Measurements from ENCODE around the gene LRIG2. TPM values are rescaled to one million over a fixed set of nuclear protein-coding genes. Genes with fewer than 3 reads are reported as not detected.

Gene LRIG2
- total and polyA plus RNA-seq, 10 donors = 3.4 to 68.7 (median 22.1) TPM

- Histone ChIP-seq H3K9me3 (no peaks in the 10 kb centered on the region), H3K27ac (no peak overlapping the region), H3K27me3 (replicated peaks in 1 of 7) (no peaks in the 10 kb centered on the region), H3K36me3 (no peaks in the 10 kb centered on the region), H3K4me1 (peaks cover 3 to 26% (median 13%) of the 10 kb centered on the region in 6 donors), H3K4me3 (no peak overlapping the region)
- WGBS, 5 donors = 80 to 89% (median 81%) methylated on average over 4 of the region's 4 CpGs
- TF ChIP-seq POLR2A (IDR thresholded peaks at IDR 0.05) (no peak), POLR2AphosphoS5 (IDR thresholded peaks at IDR 0.05) (no peak)
- TF ChIP-seq, protein P1, sequence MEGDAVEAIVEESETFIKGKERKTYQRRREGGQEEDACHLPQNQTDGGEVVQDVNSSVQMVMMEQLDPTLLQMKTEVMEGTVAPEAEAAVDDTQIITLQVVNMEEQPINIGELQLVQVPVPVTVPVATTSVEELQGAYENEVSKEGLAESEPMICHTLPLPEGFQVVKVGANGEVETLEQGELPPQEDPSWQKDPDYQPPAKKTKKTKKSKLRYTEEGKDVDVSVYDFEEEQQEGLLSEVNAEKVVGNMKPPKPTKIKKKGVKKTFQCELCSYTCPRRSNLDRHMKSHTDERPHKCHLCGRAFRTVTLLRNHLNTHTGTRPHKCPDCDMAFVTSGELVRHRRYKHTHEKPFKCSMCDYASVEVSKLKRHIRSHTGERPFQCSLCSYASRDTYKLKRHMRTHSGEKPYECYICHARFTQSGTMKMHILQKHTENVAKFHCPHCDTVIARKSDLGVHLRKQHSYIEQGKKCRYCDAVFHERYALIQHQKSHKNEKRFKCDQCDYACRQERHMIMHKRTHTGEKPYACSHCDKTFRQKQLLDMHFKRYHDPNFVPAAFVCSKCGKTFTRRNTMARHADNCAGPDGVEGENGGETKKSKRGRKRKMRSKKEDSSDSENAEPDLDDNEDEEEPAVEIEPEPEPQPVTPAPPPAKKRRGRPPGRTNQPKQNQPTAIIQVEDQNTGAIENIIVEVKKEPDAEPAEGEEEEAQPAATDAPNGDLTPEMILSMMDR (IDR thresholded peaks at IDR 0.05 in 8 of 11, conservative IDR thresholded peaks at IDR 0.05 in 3 of 11) = no peak
- no peak for DNase-seq
- intact Hi-C loops (cut with DNase I; ENCODE audit: low total_unique reads) = loop anchor here (5.0 to 10.0 kb wide), 2 partner anchors 313 to 535 kb away; no protein-coding TSS in a partner anchor
Observed at GRCh38 chr1:113141650-113142473, 68.9 kb downstream of the LRIG2 start.

DNA sequence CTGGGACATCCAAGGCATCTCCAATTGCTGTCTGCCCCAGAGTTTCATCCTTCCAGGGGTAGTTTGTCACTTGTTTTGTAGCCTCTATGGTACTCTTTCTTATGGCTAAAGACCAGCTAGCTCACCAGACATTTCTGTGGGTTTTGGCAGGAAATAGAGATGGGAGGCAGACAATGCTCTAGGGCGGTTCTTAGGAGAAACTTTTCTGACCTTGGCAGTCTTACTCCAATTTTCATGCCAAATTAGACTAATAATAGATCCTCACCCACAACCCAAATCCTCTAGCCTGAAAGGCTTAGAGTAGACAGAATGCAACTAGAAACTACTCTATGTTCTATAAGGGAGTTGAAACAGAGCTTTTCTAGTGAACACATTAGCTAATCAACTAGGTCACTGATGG is 69.8 kb downstream of the LRIG2 start:
- Histone ChIP-seq H3K4me3 (no peak overlapping the region), H3K4me1 (peaks cover 3 to 26% (median 13%) of the 10 kb centered on the region in 6 donors), H3K9me3 (no peaks in the 10 kb centered on the region), H3K27me3 (replicated peaks in 1 of 7) (no peaks in the 10 kb centered on the region), H3K27ac (no peak overlapping the region), H3K36me3 (no peaks in the 10 kb centered on the region)
- 6 to 35% (median 13%) methylated on average over 1 of the region's 1 CpG for WGBS, 5 donors
- DNase-seq = no peak
- TF ChIP-seq POLR2AphosphoS5 (IDR thresholded peaks at IDR 0.05) (no peak), POLR2A (IDR thresholded peaks at IDR 0.05) (no peak)
- TF ChIP-seq, protein P1 (IDR thresholded peaks at IDR 0.05 in 8 of 11, conservative IDR thresholded peaks at IDR 0.05 in 3 of 11) = no peak
- intact Hi-C loops (cut with DNase I; ENCODE audit: low total_unique reads) = loop anchor here (5.0 to 10.0 kb wide), 2 partner anchors 312 to 535 kb away; no protein-coding TSS in a partner anchor

DNA sequence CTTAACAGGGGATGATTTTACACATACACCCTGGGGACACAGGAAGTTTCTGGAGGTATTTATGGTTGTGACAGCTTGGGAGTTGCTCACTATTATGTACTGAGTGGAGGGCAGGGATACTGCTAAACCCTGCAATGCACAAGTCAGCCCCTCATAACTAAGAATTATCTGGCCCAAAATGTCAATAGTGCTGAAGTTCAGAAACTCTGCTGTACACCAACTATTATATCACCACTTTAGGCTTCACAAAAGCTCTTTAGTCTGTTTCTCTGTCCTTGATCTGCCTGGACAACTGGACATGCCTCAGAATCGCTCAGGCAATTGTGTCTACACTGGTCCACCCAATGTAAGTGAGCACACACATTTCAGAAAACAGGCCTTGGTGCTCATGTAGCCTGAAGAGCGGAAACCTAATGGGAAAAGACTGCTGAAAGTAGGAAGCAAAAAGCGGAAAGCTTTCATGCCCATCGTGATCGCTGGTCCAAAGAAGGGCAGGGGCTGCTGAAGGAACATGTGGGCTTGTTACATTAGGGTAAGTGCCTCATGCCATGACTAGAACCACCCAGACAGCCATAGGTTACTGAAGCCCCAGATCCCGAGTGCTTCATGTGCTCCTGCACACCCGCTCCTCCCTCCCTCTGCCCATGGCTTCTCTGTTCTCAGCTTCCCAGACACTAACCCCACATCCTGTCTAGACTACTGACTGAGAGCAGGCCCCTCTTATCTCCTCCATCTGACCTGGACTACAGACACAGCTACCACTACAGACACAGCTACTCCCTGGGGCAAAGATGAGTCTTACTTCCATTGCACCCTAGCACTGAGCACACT is 73.5 kb downstream of the LRIG2 start:
- Histone ChIP-seq H3K27ac (no peak overlapping the region), H3K9me3 (no peaks in the 10 kb centered on the region), H3K4me3 (no peak overlapping the region), H3K36me3 (no peaks in the 10 kb centered on the region), H3K4me1 (peaks cover 0 to 13% (median 3%) of the 10 kb centered on the region in 6 donors), H3K27me3 (replicated peaks in 1 of 7) (no peaks in the 10 kb centered on the region)
- DNase-seq = no peak
- TF ChIP-seq POLR2AphosphoS5 (IDR thresholded peaks at IDR 0.05) (no peak), POLR2A (IDR thresholded peaks at IDR 0.05) (no peak)
- TF ChIP-seq, protein P1 (IDR thresholded peaks at IDR 0.05 in 8 of 11, conservative IDR thresholded peaks at IDR 0.05 in 3 of 11) = no peak
- intact Hi-C loops (cut with DNase I; ENCODE audit: low total_unique reads) = loop anchor here (10.0 kb wide), 1 partner anchor 308 kb away; no protein-coding TSS in a partner anchor
- 75 to 78% (median 77%) methylated on average over 7 of the region's 7 CpGs for WGBS, 5 donors
